Panc1 (cell line): ENCODE measurements around the gene ZNF282. TPM values are rescaled to one million over a fixed set of nuclear protein-coding genes. Genes with fewer than 3 reads are reported as not detected.

Source experiments
- ATAC-seq: fragments of 200-7000 bp; cut with Tn5 transposase; 2 replicates; pipeline ENCODE4 v1.9.1; 2020; ENCODE audit warnings: mild to moderate bottlenecking, moderate library complexity
- BruUV-seq: library from RNA; stranded (reverse); fragments of 400-500 nt; replicated peaks from 2 replicates; lab custom pipeline; 2021; lab: Mats Ljungman, UMichigan
- CTCF ChIA-PET: fragments of 300-600 bp; sonication (Branson Sonifier 250); formaldehyde crosslinking; loops from one replicate; lab custom pipeline; 2022; ENCODE audit warnings: antibody characterized with exemption; lab: Charles Lee
- POLR2A ChIA-PET: fragments of 300-600 bp; sonication (Branson Sonifier 250); formaldehyde crosslinking; loops from one replicate; lab custom pipeline; 2022; ENCODE audit warnings: antibody characterized with exemption; lab: Charles Lee
- DNase-seq: peaks from one replicate; pipeline ENCODE4 v3.0.0-alpha.2; 2010; ENCODE audit warnings: low read depth, low spot score
- H3K27ac ChIP-seq: 2 replicates; pipeline ENCODE4 v1.5.1; 2011; ENCODE audit warnings: mild to moderate bottlenecking, low read length, inconsistent platforms
- H3K27me3 ChIP-seq: fragments of 200-500 bp; sonication (Bioruptor generic); 2 replicates; pipeline ENCODE4 v1.6.0; 2014; ENCODE audit warnings: low read length, inconsistent platforms; ENCODE audit not compliant: control insufficient read depth, insufficient read depth
- H3K36me3 ChIP-seq: fragments of 200-500 bp; sonication (Bioruptor generic); 2 replicates; pipeline ENCODE4 v1.5.1; 2014; ENCODE audit warnings: inconsistent platforms, mild to moderate bottlenecking, low read length, moderate library complexity; ENCODE audit not compliant: control insufficient read depth, insufficient read depth
- H3K4me1 ChIP-seq: 2 replicates; pipeline ENCODE4 v1.5.1; 2011; ENCODE audit warnings: inconsistent platforms, mild to moderate bottlenecking, low read length, moderate library complexity; ENCODE audit not compliant: control insufficient read depth, insufficient read depth
- H3K4me3 ChIP-seq, 2 experiments: 2 replicates each; pipeline ENCODE4 v1.5.1; 2011 to 2012; ENCODE audit warnings: low read depth in 2 of 2, low read length in 2 of 2, mild to moderate bottlenecking in 2 of 2, inconsistent platforms in 1 of 2, moderate library complexity in 1 of 2
- H3K9me3 ChIP-seq: fragments of 200-500 bp; sonication (Bioruptor generic); 2 replicates; pipeline ENCODE4 v1.5.1; 2014; ENCODE audit warnings: low read depth, mild to moderate bottlenecking, inconsistent platforms, low read length, moderate library complexity; ENCODE audit not compliant: control insufficient read depth, insufficient read depth
- CTCF ChIP-seq: fragments of 450-650 bp; IDR thresholded peaks from 2 replicates; pipeline ENCODE4 v1.5.1; 2017; ENCODE audit warnings: mild to moderate bottlenecking
- POLR2AphosphoS5 ChIP-seq: IDR thresholded peaks from 2 replicates; pipeline ENCODE4 v1.6.1; 2012; ENCODE audit warnings: mild to moderate bottlenecking, low read depth, low read length, moderate library complexity
- SIN3A ChIP-seq: IDR thresholded peaks from 2 replicates; pipeline ENCODE4 v1.6.1; 2012; ENCODE audit warnings: low read depth, mild to moderate bottlenecking, low read length, moderate library complexity, borderline replicate concordance; ENCODE audit not compliant: insufficient read depth
- TCF7L2 ChIP-seq: IDR thresholded peaks from 2 replicates; pipeline ENCODE4 v1.6.1; 2011; ENCODE audit warnings: mild to moderate bottlenecking, low read depth, low read length, inconsistent platforms
- in situ Hi-C: cut with HindIII; loops from 2 replicates; pipeline ENCODE4 v1.10.0; 2016; ENCODE audit warnings: low sequenced_read_pairs, low pct_unique_long_range_greater_than_20kb
- intact Hi-C: fragments of 100-400 bp; cut with micrococcal nuclease; formaldehyde crosslinking; loops from one replicate; pipeline ENCODE4 v1.10.0; 2022; ENCODE audit not compliant: unreplicated experiment
- total RNA-seq: library from RNA; stranded (reverse); gene quantifications from one replicate; pipeline ENCODE4 v1.2.1, GENCODE V29; 2021; ENCODE audit not compliant: unreplicated experiment
- TF ChIP-seq, protein P1 (sequence below), 2 experiments: IDR thresholded peaks; 2 replicates each; pipeline ENCODE4 v1.6.1; 2011 to 2012; ENCODE audit warnings: low read depth in 2 of 2, control low read depth in 1 of 2, low read length in 1 of 2, mild to moderate bottlenecking in 1 of 2, moderate library complexity in 1 of 2; ENCODE audit not compliant: insufficient read depth in 1 of 2

ZNF282 gene
- total RNA-seq, 1 experiment from 2014 or later = 31.6 TPM

DNA sequence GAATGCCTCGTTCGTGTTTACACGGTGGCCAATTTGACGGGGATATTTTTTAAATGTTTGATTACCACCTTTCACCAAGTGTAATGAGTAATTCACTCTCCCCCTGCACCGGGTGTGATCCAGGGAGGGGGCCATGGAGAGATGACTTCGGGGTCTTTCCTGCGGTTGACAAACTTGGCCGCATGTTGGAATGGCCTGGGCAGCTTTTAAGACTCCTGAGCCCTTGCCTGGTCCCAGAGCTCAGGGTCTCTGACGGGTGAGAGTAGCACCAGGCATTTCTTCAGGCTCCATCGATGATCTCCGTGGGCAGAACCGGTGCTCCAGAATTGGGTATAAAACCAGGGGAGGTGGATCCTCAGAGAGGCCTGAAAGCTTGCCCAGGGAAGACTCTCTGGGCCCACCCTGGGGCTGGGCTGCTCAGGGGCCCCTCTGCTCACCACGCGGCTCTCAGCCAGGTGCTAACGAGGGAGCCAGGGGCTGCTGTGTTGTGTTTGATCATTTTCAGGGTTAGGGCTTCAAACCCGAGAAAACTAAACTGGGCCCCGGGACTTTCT lies 882 bp downstream of the ZNF282 start:
- in situ Hi-C loops (no loop called here), intact Hi-C loops (no loop called here)
- ChIA-PET POLR2A (no interaction called here), CTCF (interaction anchor here (0.5 kb wide), 1 partner anchor 39 kb away, joined by 6 read pairs; no protein-coding TSS in a partner anchor)
- peak overlapping the region; percentile 93 to 98 for H3K4me3 ChIP-seq
- peaks cover 9% of the 10 kb centered on the region for H3K4me1 ChIP-seq
- no peaks in the 10 kb centered on the region for H3K9me3 ChIP-seq
- peaks cover 7% of the 10 kb centered on the region for H3K36me3 ChIP-seq
- no peak for DNase-seq
- TF ChIP-seq POLR2AphosphoS5 (no peak), SIN3A (no peak), TCF7L2 (no peak), CTCF (no peak)
- TF ChIP-seq, protein P1, sequence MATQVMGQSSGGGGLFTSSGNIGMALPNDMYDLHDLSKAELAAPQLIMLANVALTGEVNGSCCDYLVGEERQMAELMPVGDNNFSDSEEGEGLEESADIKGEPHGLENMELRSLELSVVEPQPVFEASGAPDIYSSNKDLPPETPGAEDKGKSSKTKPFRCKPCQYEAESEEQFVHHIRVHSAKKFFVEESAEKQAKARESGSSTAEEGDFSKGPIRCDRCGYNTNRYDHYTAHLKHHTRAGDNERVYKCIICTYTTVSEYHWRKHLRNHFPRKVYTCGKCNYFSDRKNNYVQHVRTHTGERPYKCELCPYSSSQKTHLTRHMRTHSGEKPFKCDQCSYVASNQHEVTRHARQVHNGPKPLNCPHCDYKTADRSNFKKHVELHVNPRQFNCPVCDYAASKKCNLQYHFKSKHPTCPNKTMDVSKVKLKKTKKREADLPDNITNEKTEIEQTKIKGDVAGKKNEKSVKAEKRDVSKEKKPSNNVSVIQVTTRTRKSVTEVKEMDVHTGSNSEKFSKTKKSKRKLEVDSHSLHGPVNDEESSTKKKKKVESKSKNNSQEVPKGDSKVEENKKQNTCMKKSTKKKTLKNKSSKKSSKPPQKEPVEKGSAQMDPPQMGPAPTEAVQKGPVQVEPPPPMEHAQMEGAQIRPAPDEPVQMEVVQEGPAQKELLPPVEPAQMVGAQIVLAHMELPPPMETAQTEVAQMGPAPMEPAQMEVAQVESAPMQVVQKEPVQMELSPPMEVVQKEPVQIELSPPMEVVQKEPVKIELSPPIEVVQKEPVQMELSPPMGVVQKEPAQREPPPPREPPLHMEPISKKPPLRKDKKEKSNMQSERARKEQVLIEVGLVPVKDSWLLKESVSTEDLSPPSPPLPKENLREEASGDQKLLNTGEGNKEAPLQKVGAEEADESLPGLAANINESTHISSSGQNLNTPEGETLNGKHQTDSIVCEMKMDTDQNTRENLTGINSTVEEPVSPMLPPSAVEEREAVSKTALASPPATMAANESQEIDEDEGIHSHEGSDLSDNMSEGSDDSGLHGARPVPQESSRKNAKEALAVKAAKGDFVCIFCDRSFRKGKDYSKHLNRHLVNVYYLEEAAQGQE (IDR thresholded peaks at IDR 0.05; ENCODE audit: insufficient read depth in 1 of 2, low read depth in 2 of 2, low read length in 1 of 2) = no peak
- no TSS peak for BruUV-seq
- peak overlapping the region; percentile 93 for H3K27ac ChIP-seq
- 0 out of 2 replicates have a peak, but pooled peaks have one; percentile 4 for ATAC-seq
- no peaks in the 10 kb centered on the region for H3K27me3 ChIP-seq

- in situ Hi-C loops = no loop called here
Observed at GRCh38 chr7:149196705-149197171, 1.4 kb downstream of the ZNF282 start.

More at GRCh38 chr7:149196705-149197171, 1.4 kb downstream of the ZNF282 start:
- Histone ChIP-seq H3K9me3 (no peaks in the 10 kb centered on the region), H3K27ac (peak overlapping the region; percentile 93), H3K27me3 (no peaks in the 10 kb centered on the region), H3K4me3 (peak overlapping the region; percentile 93 to 98), H3K36me3 (peaks cover 8% of the 10 kb centered on the region), H3K4me1 (peaks cover 9% of the 10 kb centered on the region)
- no TSS peak for BruUV-seq
- DNase-seq = no peak
- intact Hi-C loops = no loop called here
- TF ChIP-seq CTCF (no peak), POLR2AphosphoS5 (no peak), TCF7L2 (no peak), SIN3A (no peak)
- TF ChIP-seq, protein P1 (IDR thresholded peaks at IDR 0.05; ENCODE audit: insufficient read depth in 1 of 2, low read depth in 2 of 2, low read length in 1 of 2) = no peak
- CTCF ChIA-PET = no interaction called here
- POLR2A ChIA-PET = no interaction called here
- peak; percentile 27; the same call in 1 of the 2 replicates for ATAC-seq
